Medulla oblongata (tissue), 1 donor: Measurements from ENCODE around the gene YBX2.
A peak's percentile ranks its signal among the peaks of the same experiment; 100 is the strongest.
"Not testable (repeated sequence)": the region's sequence is repeated elsewhere in the genome, so short reads cannot be mapped to it uniquely, and the experiment has no call there.

ENCODE experiments used
- DNase-seq: peaks from one replicate; pipeline ENCODE4 v3.0.0-alpha.2; 2015; ENCODE audit errors: extremely low spot score

Gene YBX2

DNA sequence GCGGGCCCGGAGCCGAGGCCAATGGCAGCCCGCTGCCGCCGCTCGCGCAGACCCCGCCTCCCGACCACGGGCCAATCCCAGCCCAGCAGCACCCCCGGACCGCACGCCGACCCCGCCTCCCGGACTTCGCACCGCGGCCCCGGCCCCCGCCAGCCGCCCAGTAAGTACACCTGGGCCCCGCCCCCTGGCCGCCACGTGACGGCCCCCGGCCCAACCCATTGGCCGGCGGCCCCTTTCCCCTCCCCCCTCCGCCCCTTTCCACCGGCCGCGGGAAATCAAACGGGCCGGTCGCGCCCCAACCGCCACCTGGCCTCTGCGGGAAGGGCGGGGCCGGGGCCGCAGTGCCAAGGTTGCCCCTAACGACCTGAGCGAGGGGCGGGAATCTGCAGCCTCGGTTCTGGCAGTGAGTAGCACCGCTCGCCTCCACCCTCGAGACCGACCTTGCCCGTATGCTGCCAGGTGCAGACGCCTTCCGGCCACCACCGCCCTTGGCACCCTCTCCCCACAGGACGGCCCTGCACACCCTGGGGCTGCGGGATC is at the start of gene YBX2:
Gene YBX2 (minus strand): TSS at position 26 of the 540 bp plus-strand sequence. CDS start 139 bp downstream, outside the sequence.
- no peak for DNase-seq

DNA sequence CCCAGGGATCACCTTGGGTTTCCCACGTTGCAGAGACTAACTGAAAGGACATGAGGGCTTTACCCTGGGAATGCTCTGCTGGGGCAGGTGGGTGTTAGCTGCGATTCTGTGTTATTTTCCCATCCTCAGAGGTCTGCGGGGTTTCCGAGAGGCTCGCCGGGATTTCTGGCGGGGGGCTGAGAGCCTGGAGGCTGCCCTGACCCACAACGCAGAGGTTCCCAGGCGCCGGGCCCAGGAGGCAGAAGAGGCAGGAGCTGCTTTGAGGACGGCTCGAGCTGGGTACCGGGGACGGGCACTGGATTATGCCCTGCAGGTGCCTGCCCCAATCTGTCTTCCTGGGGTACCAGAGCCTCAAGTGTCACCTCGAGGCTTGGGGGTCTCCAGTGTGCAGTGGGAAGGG is 48.8 kb upstream of the YBX2 start:
- DNase-seq, result no peak

DNA sequence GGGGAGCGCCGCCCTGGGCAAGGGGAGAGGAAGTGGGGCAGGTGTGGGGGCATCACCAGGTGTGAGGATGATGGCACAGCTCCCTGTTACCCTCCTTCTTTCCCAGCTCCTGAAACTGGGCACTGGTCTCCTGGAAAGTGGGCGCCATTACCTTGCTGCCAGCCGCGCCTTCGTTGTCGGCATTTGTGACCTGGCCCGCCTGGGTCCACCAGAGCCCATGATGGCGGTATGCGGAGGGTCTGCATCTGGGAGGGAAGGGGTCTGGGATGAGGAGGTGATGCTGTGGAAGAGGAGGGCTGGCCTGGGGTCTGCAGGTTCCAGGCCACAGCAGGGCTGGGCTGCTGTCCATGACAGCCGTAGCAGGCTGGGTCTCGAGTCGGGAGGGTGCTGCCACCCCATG is 47.4 kb upstream of the YBX2 start:
- no peak for DNase-seq

DNA sequence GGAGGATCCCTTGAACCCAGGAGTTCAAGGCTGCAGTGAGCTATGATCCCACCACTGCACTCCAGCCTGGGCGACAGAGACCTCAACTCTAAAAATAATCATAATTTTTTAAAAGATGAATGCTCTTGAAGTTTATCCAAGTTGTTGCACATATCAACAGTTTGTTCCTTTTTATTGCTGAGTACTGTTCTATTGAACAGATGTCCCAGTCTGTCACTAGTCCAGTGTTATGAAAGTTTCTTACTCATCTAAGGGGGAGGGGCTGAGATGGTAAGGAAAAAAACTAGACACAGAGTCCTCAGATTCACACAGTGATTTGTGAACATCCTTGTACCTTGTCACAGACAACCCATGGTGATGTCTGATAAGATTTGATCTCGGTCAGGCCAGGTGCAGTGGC is 45.7 kb upstream of the YBX2 start:
- DNase-seq, result no peak

DNA sequence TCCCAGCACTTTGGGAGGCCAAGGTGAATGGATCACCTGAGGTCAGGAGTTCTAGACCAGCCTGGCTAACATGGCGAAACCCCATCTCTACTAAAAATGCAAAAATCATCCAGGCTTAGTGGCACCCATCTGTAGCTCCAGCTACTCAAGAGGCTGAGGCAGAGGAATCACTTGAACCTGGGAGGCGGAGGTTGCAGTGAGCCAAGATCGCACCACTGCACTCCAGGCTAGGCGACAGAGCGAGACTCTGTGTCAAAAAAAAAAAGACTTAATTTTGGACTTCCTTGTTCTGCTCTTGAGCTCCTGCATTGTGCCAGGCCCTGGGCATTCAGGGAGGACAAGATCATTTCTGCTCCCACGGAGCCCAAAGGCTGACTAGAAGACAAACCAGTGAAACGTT is 43.2 kb upstream of the YBX2 start:
- DNase-seq, result not testable (repeated sequence)

DNA sequence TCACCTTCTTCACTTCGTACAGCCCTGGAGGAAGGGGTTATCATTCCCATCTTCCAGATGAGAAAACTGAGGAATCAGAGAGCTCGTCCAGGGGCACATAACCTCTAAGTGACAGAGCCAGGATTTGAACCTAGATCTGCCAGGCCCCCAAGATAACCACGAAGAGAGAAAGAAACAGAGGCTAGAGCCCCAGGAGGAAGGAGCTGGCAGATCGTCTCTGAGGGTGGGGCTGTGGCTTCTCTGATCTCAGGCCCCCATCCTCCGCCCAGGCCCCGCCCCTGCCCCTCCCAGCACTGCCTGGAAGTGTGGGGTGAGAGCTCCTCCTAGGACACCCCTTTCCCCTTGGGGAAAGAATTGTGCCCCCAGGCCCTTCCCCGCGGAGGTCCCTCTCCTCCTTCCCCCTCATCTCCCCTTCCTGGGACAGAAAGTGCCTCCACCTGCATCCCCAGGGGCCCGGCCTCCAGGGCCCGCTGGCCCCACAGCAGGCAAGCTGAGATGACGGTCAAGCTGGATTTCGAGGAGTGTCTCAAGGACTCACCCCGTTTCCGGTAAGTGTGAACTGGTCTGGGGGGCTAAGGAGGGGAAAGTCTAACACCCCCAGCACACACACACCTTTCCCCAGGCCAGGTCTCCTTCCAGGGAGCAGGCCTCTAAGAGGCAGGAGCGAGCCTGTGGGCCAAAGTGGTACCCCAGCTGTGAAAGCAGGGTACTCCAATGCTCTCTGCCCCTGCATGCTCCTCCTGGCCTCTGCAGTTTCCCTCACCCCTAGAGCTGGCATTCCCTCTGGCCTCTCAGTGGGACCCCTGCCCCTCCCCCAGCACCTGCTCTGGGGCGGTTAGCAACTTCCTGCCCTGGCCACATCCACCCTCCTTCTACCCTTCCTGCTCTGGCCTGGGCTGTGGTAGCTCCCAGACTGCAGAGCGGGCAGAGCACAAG is 42.1 kb upstream of the YBX2 start, which contains the start of gene ACAP1:
Gene ACAP1 (plus strand): TSS at position 290 of the 936 bp plus-strand sequence. CDS start 206 bp downstream, at position 496.
- DNase-seq, result no peak

DNA sequence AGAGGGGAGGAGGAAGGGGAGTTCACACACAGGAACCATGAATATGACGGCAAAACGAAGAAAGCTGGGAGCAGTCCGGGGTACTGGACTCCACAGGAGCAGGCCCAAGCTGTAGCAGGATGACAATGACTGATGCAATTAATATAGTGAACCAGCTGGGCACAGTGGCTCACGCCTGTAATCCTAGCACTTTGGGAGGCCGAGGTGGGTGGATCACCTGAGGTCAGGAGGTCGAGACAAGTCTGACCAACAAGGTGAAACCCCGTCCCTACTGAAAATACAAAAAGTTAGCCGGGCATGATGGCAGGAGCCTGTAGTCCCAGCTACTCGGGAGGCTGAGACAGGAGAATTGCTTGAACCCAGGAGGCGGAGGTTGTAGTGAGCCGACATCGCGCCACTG is 41.3 kb upstream of the YBX2 start:
- not testable (repeated sequence) for DNase-seq

DNA sequence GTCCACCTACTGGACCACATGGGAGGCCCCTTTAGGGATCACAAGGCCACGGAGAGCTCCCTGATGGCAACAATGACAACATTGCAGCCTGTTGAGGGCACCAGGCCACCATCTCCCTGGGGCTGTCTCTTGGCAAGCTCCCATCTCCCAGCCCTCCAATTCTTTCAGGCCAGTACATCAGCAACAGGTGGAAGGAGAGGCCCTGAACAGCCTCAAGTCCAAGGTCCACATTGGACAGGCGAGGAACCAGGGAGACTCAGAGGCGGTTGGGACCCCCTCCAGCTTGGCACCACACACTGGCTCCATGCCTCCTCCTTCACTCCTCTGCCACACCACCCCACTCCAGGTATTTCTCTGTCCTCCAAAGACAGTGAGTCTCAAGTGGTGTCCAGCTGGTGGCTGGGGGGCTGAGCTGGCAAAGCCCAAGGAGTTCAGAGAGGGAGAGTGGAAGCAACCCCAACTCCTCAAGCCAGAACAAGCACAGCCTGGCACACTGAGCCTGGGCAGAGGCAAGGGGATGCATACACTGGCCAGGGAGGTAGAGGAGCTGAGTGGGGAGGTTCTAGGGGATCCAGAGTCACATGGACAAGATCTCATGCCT is 40.6 kb upstream of the YBX2 start:
- DNase-seq, result no peak

DNA sequence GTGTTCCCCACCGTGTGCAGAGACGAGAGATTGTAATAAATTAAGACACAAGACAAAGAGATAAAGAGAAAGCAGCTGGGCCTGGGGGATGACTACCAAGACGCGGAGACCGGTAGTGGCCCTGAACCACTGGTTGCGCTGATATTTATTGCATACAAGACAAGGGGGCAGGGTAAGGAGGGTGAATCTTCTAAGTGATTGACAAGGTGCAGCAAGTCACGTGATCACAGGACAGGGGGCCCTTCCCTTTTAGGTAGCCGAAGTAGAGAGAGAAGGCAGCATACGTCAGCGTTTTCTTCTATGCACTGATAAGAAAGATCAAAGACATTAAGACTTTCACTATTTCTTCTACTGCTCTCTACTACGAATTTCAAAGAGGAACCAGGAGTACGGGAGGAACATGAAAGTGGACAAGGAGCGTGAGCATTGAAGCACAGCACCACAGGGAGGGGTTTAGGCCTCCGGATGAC is 38.2 kb upstream of the YBX2 start:
- DNase-seq, result not testable (repeated sequence)

DNA sequence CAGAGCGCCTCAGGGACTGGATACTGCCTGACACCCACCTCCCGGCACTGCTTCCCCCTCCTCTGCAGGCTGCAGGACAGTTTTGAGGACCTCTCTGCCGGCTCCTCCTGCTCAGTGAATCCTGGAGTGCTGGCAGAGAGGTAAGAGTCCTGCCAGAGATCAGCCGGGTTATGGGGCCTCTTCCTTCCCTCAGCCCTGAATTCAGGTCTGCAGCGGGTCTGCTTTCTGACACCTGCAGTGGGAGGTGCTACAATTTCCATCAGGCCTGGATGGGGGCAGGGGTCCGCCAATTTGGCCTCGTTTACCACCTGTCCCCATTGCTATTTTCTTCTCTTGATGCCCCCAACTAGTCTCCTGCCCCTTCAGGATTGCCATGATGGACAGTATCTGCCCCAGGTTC is 37.7 kb upstream of the YBX2 start:
- DNase-seq, result no peak

DNA sequence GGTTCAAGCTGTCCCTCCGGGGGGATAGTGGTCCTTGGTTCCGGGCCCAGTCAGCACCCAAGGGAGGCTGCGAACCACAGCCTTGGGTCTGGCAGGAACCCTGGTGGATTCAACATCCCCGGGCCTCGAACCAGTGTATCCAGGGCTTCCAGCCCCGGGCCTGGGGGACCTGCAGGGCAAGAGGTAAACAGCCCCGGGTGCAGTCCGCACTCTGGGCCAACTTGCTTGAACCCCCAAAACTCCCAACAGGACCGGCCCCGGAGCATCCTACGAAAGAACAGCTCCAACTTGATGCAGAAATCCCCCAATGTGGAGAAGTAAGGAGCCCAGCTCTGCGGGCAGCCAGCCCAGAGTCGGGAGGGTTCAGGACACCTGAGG is 36.2 kb upstream of the YBX2 start:
- DNase-seq, result no peak

DNA sequence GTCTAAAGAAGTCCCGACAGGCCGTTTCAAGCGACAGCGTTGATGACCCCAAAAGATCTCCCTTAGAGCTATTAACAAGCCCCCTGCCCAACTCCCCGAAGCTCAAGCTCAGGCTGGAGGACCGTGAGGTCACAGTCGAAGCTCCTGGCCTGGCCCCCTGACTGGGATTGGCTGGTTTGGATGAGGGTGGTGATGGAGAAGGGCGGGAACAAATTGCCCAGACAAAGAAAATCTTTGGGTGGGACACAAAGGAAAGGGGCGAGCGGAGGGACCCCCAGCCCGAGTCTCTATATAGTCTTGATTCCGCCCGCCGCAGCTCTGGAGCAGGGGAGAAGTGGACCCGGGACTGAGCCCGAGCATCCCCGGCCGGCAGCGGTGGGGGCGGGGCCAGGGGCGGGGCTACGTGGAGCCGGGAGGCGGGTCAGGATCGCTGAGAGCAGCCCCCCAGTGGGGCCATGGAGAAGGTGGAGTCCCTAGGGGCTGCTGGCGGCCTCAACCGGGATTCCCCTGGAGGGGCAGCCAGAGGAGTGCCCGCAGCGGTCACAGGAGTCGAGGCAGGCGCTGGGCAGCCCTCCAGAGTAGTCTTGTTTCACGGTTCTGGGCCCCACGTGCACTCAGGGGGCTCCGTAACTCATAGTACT is 35.7 kb upstream of the YBX2 start:
- DNase-seq, result peak; percentile 87

DNA sequence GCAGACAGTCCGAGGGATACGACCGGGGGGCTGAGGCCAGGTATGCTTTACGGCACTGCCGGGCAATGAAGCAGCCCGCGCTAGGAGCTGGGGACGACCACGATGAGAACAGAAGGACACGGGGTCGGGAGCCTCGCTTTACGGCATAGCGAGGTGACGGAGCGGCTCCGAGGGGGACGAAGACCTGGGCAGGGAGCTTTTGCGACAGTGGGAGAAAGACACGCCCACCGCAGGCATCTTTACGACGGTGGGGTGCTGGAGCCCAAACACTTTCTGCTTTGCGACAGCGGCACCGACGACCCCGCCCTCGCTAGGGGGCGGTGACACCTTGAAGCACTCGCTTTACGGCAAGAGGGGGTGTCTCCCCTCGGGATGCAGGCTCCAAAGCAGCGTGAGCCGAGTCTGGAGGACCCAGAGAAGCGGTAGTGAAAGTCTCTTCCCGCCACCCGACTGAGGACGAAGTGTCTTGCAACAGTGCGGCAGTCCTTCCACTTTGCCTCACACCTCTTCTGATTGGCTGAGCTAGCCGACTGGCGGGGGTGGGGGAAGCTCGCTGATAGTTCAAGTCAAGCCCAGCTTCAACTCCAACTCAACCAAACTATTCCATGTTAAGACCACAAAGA is 35.0 kb upstream of the YBX2 start:
- DNase-seq, result peak; percentile 98

DNA sequence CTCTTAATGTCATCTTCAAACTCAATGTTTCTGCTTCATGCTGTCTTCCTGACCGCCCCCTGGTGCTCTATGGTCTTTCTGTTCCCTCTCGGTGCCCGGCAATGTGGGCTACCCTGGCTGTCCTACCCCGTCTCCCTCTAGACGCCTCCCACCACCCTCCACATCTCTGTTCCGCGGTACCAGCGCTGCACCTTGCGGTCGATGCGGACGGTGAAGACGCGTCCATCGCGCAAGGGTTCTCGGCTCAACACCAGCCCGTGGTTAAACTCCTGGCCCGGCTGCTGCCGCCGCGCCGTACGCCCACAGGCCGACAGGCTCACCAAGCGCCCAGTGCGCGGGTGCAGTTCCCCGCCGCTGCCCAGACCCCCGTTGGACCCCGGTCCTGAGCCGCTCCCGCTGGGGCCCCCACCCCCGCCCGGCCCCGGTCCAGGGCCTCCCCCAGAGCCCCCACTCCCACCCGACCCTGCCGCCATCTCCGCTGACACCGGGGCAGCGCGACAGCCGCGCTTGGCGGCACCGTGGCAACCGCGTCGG is 34.5 kb upstream of the YBX2 start, which contains the start of gene NEURL4:
Gene NEURL4 (minus strand): TSS at position 496 of the 534 bp plus-strand sequence. CDS start 23 bp downstream, at position 473.
- DNase-seq, result peak; percentile 24

DNA sequence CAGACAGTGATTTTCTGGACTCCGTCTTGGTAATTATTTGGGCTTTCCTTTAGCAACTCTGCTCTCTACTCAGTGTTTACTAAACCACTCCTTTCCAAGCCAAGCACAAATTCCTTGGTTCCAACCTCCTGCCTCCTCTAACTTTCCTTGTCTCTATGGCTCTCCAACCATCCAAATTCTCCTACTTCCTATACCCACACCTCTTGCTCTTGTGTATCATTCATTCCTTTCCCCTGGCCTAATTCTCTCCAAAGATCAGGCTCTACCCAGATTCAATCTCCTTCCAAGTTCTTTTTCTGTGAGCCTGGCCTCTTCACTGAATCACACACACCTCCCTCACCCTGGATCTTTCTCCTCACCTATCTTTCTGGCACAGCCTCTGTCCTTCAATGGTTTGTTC is 33.6 kb upstream of the YBX2 start:
- no peak for DNase-seq

DNA sequence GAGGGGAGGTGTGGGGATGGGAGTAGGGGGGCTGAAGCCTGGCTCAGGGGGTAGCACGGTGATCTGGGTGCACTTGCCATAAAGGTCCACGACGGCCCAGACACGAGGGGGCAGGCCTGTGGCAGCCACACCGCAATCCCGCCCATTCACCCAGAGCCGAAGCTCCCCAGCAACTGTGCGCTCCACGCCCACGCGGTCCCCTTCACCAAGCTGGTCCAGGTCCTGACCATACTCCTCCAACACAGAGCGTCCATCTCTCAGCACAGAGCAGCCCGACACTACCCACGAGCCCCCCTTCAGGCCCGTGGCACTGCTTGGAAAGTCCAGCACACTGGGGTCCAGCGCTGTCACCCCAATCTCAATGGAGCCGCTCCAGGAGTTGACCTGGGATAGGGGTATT is 33.1 kb upstream of the YBX2 start:
- no peak for DNase-seq

DNA sequence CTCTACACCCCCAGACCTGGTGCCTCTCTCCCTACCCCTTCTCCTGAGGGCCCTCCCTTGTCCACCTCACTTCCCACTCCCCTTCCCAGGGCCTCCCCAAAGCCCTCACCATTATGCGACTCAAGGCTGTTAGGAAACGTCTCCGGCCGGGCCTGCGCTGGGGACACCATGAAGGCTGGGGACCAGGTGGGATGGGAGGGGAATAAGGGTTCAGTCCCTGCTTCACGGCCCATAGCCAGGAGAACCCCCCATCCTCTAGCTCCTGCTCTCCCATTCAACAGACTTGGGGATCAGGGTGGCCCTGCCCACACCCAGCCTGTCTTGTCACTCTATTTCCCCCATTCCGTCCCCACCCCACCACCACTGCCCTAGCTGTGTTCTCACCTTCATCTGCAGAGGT is 32.6 kb upstream of the YBX2 start:
- DNase-seq, result no peak

DNA sequence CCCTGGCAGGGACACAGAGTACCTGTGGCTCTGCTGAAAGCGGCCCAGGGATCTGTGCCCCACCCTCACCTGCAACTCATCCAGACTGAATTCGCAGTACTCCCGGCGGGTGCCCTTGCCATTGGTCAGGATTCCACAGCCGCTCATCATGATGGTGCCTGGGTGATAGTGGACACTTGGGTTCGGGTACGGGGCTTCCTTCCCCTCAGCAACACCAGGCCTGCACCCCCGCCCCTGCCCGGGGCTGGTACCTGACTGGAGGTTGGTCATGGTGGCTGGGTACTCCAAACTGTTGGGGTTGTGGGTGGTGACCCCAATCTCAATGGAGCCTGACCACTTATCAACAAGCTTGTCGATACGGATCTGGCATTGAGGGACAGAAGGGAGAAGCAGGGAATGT is 31.7 kb upstream of the YBX2 start:
- DNase-seq, result no peak

DNA sequence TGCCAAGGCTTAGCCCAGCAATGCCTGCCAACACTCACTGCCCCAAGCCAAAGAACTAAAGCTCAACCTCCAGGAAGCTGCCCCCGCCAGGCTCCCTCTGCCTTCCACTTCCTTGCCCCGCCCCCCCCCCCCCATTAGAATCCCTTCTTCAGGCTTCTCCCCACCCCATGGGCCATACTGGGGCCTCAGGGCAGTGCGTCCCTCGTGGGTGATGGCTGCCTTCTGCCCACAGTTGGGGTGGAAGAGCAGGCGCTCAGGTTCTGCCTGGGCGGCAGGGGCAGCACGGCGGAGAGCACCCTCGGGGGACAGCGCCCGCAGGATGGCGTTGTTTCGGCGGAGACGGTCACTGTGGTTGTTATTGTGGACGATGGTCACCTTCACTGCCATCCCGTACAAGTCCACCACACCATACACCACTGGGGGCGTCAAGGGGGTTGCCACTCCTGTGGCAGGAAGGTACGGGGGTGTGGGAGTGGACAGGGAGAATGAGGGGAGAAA is 30.6 kb upstream of the YBX2 start:
- DNase-seq, result no peak

DNA sequence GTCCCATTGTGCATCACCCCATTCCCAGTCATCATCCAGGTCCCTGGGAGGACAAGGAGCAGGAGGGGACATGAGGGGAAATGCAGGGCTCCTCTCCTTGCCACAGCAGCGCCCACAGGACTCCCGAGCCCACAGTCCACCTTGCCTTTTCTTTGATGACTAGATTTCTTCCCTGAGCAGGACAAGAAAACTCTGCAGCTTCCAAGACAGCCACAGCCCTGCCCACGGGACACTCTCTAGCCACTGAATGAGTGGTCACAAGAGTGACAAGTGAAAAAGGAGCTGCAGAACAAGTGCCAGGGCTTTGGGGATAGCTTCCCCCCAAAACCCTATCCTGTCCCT is 30.0 kb upstream of the YBX2 start:
- no peak for DNase-seq

DNA sequence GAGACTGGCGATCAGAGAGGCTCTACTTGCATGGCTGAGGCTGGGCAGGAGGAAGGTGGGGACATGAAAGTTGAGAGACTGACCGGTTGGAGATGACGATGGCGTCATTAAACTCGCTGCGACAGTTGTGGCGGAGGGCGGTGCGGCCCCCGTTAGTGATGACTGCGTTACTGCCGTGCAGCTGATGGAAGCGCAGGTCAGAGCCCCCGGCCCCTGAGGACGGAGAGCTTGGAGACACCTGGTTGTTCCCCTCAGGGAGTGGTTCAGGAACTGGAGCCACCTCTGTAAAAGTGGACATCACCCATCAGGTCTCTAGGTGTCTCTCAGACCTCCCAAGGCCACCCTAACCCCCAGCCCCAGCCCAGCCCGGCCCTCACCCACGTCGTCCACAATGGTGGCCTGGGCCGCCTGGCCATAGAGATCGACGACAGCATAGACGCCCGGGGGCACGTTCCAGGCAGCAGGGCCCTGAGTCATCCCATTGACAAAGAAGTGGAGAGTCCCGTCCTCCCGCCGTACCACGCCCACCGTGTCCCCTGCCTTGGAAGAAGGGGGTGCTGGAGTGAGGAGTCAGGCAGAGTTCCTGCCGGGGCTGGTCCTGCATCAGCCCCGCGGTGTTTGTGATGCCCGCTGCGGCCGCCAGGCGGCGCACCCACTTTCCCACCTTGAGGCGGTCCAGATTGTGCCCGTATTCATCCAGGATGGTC is 29.4 kb upstream of the YBX2 start:
- no peak for DNase-seq
